Right lobe of liver (tissue), 6 donors: ENCODE measurements around the gene PGP. TPM values are rescaled to one million over a fixed set of nuclear protein-coding genes. Genes with fewer than 3 reads are reported as not detected.

ENCODE experiments used
- ATAC-seq, 4 donors: fragments of 200-7000 bp; cut with Tn5 transposase; one replicate each; pipeline ENCODE4 v1.9.1; 2020; ENCODE audit warnings: mild to moderate bottlenecking in 4 of 4, moderate library complexity in 4 of 4
- DNase-seq, 3 donors: peaks; one replicate each; pipeline ENCODE4 v3.0.0-alpha.2; 2020
- H3K27ac ChIP-seq, 3 donors: fragments of 200-600 bp; one replicate each; pipeline ENCODE4 v1.8.0; 2022
- H3K27me3 ChIP-seq, 2 donors: fragments of 200-600 bp; one replicate each; pipeline ENCODE4 v1.8.0; 2022
- H3K36me3 ChIP-seq, 4 donors: fragments of 200-600 bp; sonication (generic) in 1 of 4; one replicate each; pipeline versions ENCODE4 v1.5.1 to v1.8.0; 2017 to 2022; ENCODE audit warnings: control low read depth in 1 of 4
- H3K4me1 ChIP-seq, 4 donors: fragments of 200-600 bp; sonication (generic) in 1 of 4; one replicate each; pipeline versions ENCODE4 v1.5.1 to v1.8.0; 2017 to 2022; ENCODE audit warnings: control low read depth in 1 of 4
- H3K4me3 ChIP-seq, 3 donors: fragments of 200-600 bp; one replicate each; pipeline ENCODE4 v1.8.0; 2022
- H3K9me3 ChIP-seq, 4 donors: fragments of 200-600 bp; sonication (generic) in 1 of 4; one replicate each; pipeline versions ENCODE4 v1.5.1 to v1.8.0; 2017 to 2022; ENCODE audit warnings: control low read depth in 1 of 4
- CTCF ChIP-seq, 4 donors: fragments of 200-600 bp in 3 of 4; fragments of 450-650 bp in 1 of 4; IDR thresholded peaks; one replicate each; pipeline versions ENCODE4 v1.5.1 to v1.8.0; 2016 to 2022; ENCODE audit warnings: antibody characterized with exemption in 4 of 4, mild to moderate bottlenecking in 2 of 4
- POLR2A ChIP-seq: fragments of 450-650 bp; IDR thresholded peaks from one replicate; pipeline ENCODE4 v1.6.1; 2017; ENCODE audit warnings: antibody characterized with exemption, mild to moderate bottlenecking
- WGBS: methylation state at CpG from one replicate; pipeline ENCODE4 v1.1.6; 2018; ENCODE audit warnings: low coverage, low lambda C conversion rate; ENCODE audit not compliant: insufficient coverage; ENCODE audit errors: missing lambda C conversion rate; 5-methylcytosine and 5-hydroxymethylcytosine counted together
- intact Hi-C, 2 donors: fragments of 100-400 bp; cut with DNase I; formaldehyde crosslinking; loops; one replicate each; pipeline versions ENCODE4 v1.11.2 to v1.14.1; 2022
- total RNA-seq, 6 experiments: library from RNA; depleted of rRNA in 2 of 6; stranded (reverse); fragments of >200 nt in 2 of 6; fragmentation: NEBNext Ultra II Directional in 3 of 6; extraction: Animal tissue kit (Norgen Biotek cat#: 25700) in 3 of 6; gene quantifications; one replicate each; pipeline versions ENCODE4 v1.1.0 to v1.2.4, GENCODE V29; 2016 to 2023
- donor health status: DM: no; HTN: yes; CAD: no.
- donor health status: DM: no; HTN: no; CAD: no.
- donor health status: DM: no; HTN: no; CAD: no.
- donor health status: DM: no; HTN: yes; CAD: no.
- donor health status: DM: no; HTN: yes; CAD: no.

PGP gene
- total RNA-seq, 6 experiments from 2014 or later: 3.8 to 14.2 (median 6.9) TPM

DNA sequence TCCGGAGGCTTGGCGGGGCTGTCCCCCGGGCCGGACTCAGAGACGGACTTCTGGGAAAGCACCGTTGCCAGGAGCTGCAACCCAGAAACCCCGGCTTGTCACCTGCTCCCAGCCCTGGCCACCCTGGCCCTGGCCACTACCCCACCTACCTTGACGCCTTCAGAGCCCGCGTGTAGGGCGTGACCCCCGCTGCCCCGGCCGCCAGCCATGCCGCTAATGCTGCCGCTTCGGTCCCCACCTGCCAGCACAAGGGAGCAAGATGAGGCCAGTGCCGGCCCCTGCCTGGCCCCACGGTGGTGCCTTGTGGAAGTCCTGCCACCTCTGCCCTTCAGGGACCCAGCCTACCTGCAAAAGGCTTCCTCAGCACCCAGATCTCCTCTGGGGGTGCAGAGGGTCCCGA is 29.7 kb downstream of the PGP start:
- ATAC-seq (no peak), DNase-seq (no peak)
- Histone ChIP-seq H3K4me1 (no peaks in the 10 kb centered on the region), H3K36me3 (no peaks in the 10 kb centered on the region), H3K4me3 (no peak overlapping the region), H3K27me3 (no peaks in the 10 kb centered on the region), H3K9me3 (no peaks in the 10 kb centered on the region), H3K27ac (no peak overlapping the region)
- no CpG with 5 or more reads among the region's 20 CpGs for WGBS
- TF ChIP-seq CTCF (IDR thresholded peaks at IDR 0.05) (no peak), POLR2A (no peak)
- intact Hi-C loops: no loop called here

DNA sequence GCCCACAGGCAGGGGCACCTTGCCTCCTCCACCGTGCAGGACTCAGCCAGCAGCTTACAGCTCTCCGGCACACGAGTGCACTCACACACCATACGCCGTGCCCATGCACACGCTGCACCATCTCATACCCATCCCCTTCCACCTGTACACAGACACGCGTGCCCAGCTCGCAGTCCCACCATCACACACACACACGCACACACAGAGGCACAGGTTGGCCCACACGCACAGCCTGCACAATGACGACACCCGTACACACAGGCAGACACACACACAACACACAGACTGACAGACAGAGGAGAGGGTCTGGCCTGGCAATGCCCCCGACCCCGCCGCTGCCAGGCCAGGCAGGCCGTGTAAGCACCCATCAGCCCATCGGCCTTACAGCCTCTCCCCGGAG is 30.3 kb downstream of the PGP start:
- Histone ChIP-seq H3K9me3 (no peaks in the 10 kb centered on the region), H3K4me1 (no peaks in the 10 kb centered on the region), H3K36me3 (no peaks in the 10 kb centered on the region), H3K4me3 (no peak overlapping the region), H3K27me3 (no peaks in the 10 kb centered on the region), H3K27ac (no peak overlapping the region)
- WGBS: 60% methylated on average over 2 of the region's 19 CpGs
- DNase-seq (no peak), ATAC-seq (no peak)
- intact Hi-C loops: no loop called here
- no peak for TF ChIP-seq POLR2A
- no peak for TF ChIP-seq CTCF (IDR thresholded peaks at IDR 0.05)

DNA sequence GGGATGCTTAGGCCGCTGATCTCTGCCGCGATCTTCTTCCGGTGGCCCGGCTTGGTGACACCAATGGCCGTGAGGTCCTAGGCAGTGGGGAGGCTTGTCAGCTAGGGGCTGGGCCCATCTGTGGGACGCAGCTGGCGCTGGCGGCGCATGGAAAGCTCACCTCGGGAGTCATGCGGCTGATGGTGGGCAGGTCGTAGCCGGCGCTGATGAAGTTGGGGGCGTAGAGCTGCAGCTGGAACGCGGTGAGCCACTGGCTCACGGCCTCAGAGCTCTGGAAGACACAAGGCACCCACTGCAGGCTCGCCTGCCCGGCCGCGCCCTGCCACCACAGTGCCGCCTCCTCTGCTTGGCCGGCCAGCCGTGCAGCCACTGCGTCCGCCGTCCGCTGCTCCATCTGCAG is 31.0 kb downstream of the PGP start:
- no peak for ATAC-seq
- 90% methylated on average over 2 of the region's 30 CpGs for WGBS
- H3K36me3 ChIP-seq: no peaks in the 10 kb centered on the region
- DNase-seq: no peak
- H3K4me3 ChIP-seq: no peak overlapping the region
- no peaks in the 10 kb centered on the region for H3K9me3 ChIP-seq
- TF ChIP-seq CTCF (IDR thresholded peaks at IDR 0.05) (no peak), POLR2A (no peak)
- intact Hi-C loops: no loop called here
- H3K4me1 ChIP-seq: no peaks in the 10 kb centered on the region
- H3K27me3 ChIP-seq: no peaks in the 10 kb centered on the region
- H3K27ac ChIP-seq: no peak overlapping the region

GRCh38 chr16:2181952-2182351 is 32.7 kb downstream of the PGP start:
- intact Hi-C loops: no loop called here
- Histone ChIP-seq H3K9me3 (no peaks in the 10 kb centered on the region), H3K36me3 (no peaks in the 10 kb centered on the region), H3K4me3 (no peak overlapping the region), H3K4me1 (no peaks in the 10 kb centered on the region), H3K27ac (no peak overlapping the region), H3K27me3 (no peaks in the 10 kb centered on the region)
- TF ChIP-seq POLR2A (no peak), CTCF (IDR thresholded peaks at IDR 0.05) (no peak)
- no peak for DNase-seq
- no peak for ATAC-seq
- WGBS: no CpG with 5 or more reads among the region's 20 CpGs
